ENCODE data around the gene NFATC2. TPM values are rescaled to one million over a fixed set of nuclear protein-coding genes. Genes with fewer than 3 reads are reported as not detected.

The NFATC2 gene
- total RNA-seq, 2 donors from 2014 or later: 11.9 to 24.5 TPM

- no peak for ATAC-seq (ENCODE audit: insufficient number of reproducible peaks, low FRiP score, low read depth)
- H3K9me3 ChIP-seq: no peaks in the 10 kb centered on the region
Measured at GRCh38 chr20:51511861-51512619, 30.5 kb downstream of the NFATC2 start.

GRCh38 chr20:51510936-51511605, 31.4 kb downstream of the NFATC2 start:
- no peak overlapping the region for H3K27ac ChIP-seq
- no peak for DNase-seq (ENCODE audit: low spot score)
- peaks cover 8% of the 10 kb centered on the region for H3K36me3 ChIP-seq
- H3K27me3 ChIP-seq (replicated peaks; ENCODE audit: insufficient read depth): no peaks in the 10 kb centered on the region
- no peak for ATAC-seq (ENCODE audit: insufficient number of reproducible peaks, low FRiP score, low read depth)
- no peaks in the 10 kb centered on the region for H3K9me3 ChIP-seq
- no peak for TF ChIP-seq CTCF (IDR thresholded peaks at IDR 0.05)
- no peak overlapping the region for H3K4me3 ChIP-seq
- no peaks in the 10 kb centered on the region for H3K4me1 ChIP-seq (ENCODE audit: control insufficient read depth in 1 of 2, low read depth in 2 of 2)

More at GRCh38 chr20:51511861-51512619, 30.5 kb downstream of the NFATC2 start:
- peaks cover 8% of the 10 kb centered on the region for H3K36me3 ChIP-seq
- no peak for DNase-seq (ENCODE audit: low spot score)
- no peak for TF ChIP-seq CTCF (IDR thresholded peaks at IDR 0.05)
- no peaks in the 10 kb centered on the region for H3K27me3 ChIP-seq (replicated peaks; ENCODE audit: insufficient read depth)
- no peak overlapping the region for H3K27ac ChIP-seq
- H3K4me1 ChIP-seq (ENCODE audit: control insufficient read depth in 1 of 2, low read depth in 2 of 2): no peaks in the 10 kb centered on the region
- no peak overlapping the region for H3K4me3 ChIP-seq

GRCh38 chr20:51510169-51510568, 32.4 kb downstream of the NFATC2 start:
- Histone ChIP-seq H3K27me3 (replicated peaks; ENCODE audit: insufficient read depth) (no peaks in the 10 kb centered on the region), H3K4me3 (no peak overlapping the region), H3K9me3 (no peaks in the 10 kb centered on the region), H3K27ac (no peak overlapping the region), H3K36me3 (peaks cover 12% of the 10 kb centered on the region), H3K4me1 (ENCODE audit: control insufficient read depth in 1 of 2, low read depth in 2 of 2) (no peaks in the 10 kb centered on the region)
- DNase-seq (ENCODE audit: low spot score): no peak
- no peak for TF ChIP-seq CTCF (IDR thresholded peaks at IDR 0.05)
- ATAC-seq (ENCODE audit: insufficient number of reproducible peaks, low FRiP score, low read depth): no peak

GRCh38 chr20:51509208-51509607, 33.3 kb downstream of the NFATC2 start:
- Histone ChIP-seq H3K27ac (no peak overlapping the region), H3K27me3 (replicated peaks; ENCODE audit: insufficient read depth) (no peaks in the 10 kb centered on the region), H3K9me3 (no peaks in the 10 kb centered on the region), H3K36me3 (peaks cover 8% of the 10 kb centered on the region), H3K4me1 (ENCODE audit: control insufficient read depth in 1 of 2, low read depth in 2 of 2) (no peaks in the 10 kb centered on the region), H3K4me3 (no peak overlapping the region)
- no peak for TF ChIP-seq CTCF (IDR thresholded peaks at IDR 0.05)
- DNase-seq (ENCODE audit: low spot score) (no peak), ATAC-seq (ENCODE audit: insufficient number of reproducible peaks, low FRiP score, low read depth) (no peak)

GRCh38 chr20:51508780-51509179, 33.7 kb downstream of the NFATC2 start:
- Histone ChIP-seq H3K27ac (no peak overlapping the region), H3K4me3 (no peak overlapping the region)
- ATAC-seq (ENCODE audit: insufficient number of reproducible peaks, low FRiP score, low read depth): no peak

More at GRCh38 chr20:51508780-51509179, 33.7 kb downstream of the NFATC2 start:
- Histone ChIP-seq H3K27me3 (replicated peaks; ENCODE audit: insufficient read depth) (no peaks in the 10 kb centered on the region), H3K36me3 (peaks cover 7% of the 10 kb centered on the region), H3K4me1 (ENCODE audit: control insufficient read depth in 1 of 2, low read depth in 2 of 2) (no peaks in the 10 kb centered on the region), H3K9me3 (no peaks in the 10 kb centered on the region)
- no peak for TF ChIP-seq CTCF (IDR thresholded peaks at IDR 0.05)
- DNase-seq (ENCODE audit: low spot score): no peak
